HFF-Myc (cell line): ENCODE measurements around the gene DNAH9.

Source experiments
- DNase-seq: peaks from one replicate; pipeline ENCODE4 v3.0.0-alpha.2; 2011; ENCODE audit warnings: low read depth; ENCODE audit errors: extremely low read depth
- H3K4me3 ChIP-seq: replicated peaks from 2 replicates; pipeline ENCODE4 v1.5.1; 2011; ENCODE audit warnings: low read depth, mild to moderate bottlenecking, control low read depth, low read length
- TF ChIP-seq, protein P1 (sequence below): IDR thresholded peaks from 2 replicates; pipeline ENCODE4 v1.5.1; 2012; ENCODE audit warnings: mild to moderate bottlenecking, low read depth, low read length, control low read depth; ENCODE audit errors: missing control alignments

Gene DNAH9

GRCh38 chr17:11786711-11787438, 188.6 kb downstream of the DNAH9 start:
- DNase-seq: no peak
- H3K4me3 ChIP-seq: no peak overlapping the region
- TF ChIP-seq, protein P1, sequence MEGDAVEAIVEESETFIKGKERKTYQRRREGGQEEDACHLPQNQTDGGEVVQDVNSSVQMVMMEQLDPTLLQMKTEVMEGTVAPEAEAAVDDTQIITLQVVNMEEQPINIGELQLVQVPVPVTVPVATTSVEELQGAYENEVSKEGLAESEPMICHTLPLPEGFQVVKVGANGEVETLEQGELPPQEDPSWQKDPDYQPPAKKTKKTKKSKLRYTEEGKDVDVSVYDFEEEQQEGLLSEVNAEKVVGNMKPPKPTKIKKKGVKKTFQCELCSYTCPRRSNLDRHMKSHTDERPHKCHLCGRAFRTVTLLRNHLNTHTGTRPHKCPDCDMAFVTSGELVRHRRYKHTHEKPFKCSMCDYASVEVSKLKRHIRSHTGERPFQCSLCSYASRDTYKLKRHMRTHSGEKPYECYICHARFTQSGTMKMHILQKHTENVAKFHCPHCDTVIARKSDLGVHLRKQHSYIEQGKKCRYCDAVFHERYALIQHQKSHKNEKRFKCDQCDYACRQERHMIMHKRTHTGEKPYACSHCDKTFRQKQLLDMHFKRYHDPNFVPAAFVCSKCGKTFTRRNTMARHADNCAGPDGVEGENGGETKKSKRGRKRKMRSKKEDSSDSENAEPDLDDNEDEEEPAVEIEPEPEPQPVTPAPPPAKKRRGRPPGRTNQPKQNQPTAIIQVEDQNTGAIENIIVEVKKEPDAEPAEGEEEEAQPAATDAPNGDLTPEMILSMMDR: no peak

DNA sequence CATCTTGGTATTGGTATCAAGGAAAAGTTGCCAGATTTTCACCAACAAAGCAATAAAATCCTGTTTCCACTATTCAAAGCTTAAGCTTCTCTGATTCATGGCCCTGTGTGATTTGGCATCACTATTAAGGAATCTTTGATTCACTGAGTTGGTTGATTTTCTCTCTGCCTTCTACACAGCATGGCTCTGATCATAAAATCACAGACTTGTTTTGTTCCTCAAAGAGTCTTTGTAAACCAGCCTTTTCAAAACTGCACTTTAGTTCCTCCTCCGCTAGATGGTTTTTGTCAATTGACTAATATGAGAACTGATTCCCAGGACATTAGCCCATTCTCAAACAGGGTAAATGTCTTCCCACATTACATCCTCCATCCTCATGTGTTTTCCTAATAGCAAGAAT, 197.6 kb downstream of the DNAH9 start:
- TF ChIP-seq, protein P1: no peak
- H3K4me3 ChIP-seq: no peak overlapping the region
- DNase-seq: no peak

DNA sequence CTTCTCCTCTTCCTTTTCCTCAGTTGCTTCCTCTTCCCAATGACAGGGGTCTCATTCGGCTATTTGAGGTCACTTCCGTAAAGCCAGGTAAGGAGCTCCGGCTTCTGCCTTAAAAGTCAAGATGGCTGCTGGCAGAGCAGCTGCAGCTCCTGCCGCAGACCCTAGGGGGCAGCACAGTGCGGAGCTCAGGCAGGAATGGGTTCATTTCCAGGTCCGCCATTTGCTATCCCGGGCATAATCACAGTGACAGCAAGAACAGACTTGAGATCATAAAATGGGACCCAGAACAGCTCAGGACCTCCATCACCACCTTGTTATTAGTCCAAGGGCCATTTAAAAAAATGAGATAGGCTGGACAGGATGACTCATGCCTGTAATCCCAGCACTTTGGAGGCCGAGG, 199.5 kb downstream of the DNAH9 start:
- TF ChIP-seq, protein P1: no peak
- H3K4me3 ChIP-seq: no peak overlapping the region
- no peak for DNase-seq

GRCh38 chr17:11803231-11803969, 205.1 kb downstream of the DNAH9 start:
- H3K4me3 ChIP-seq: no peak overlapping the region
- TF ChIP-seq, protein P1: no peak
- no peak for DNase-seq

DNA sequence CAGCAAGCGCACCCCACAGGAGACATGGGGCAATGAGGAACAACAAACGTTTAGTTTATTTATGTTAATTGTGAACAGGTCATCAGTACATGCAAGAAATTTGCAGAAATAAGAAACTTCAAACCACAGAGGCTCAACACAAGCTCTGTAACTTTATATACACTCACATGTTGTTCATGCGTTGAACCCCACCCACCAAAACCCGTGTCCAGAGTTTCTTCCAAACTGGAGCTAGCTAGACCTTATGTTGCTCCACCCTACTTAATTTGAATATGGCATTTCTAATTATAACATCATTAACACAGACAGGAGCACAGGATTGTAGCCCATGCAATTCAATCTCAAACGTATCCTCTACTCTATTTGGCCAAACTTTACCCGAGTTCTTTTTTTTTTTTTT, 206.9 kb downstream of the DNAH9 start:
- no peak for DNase-seq
- TF ChIP-seq, protein P1: no peak

GRCh38 chr17:11805952-11806351, 207.7 kb downstream of the DNAH9 start:
- no peak overlapping the region for H3K4me3 ChIP-seq
- TF ChIP-seq, protein P1: no peak
- DNase-seq: no peak

More for the DNA sequence above, 206.9 kb downstream of the DNAH9 start:
- no peak overlapping the region for H3K4me3 ChIP-seq
